Measurements from ENCODE around the gene CDH26.
A peak's percentile ranks its signal among the peaks of the same experiment; 100 is the strongest.
"Not testable (repeated sequence)": the region's sequence is repeated elsewhere in the genome, so short reads cannot be mapped to it uniquely, and the experiment has no call there.

CDH26 gene

GRCh38 chr20:59948828-59949720 lies 9.1 kb upstream of the CDH26 start:
- DNase-seq (ENCODE audit: extremely low read depth, low read depth) = no peak
- peak; percentile 61 for TF ChIP-seq CTCF (IDR thresholded peaks at IDR 0.05; ENCODE audit: low read depth, low read length)

GRCh38 chr20:59949911-59950310 lies 8.3 kb upstream of the CDH26 start:
- DNase-seq (ENCODE audit: extremely low read depth, low read depth) = no peak
- no peak for TF ChIP-seq CTCF (IDR thresholded peaks at IDR 0.05; ENCODE audit: low read depth, low read length)

GRCh38 chr20:59954718-59955117 lies 3.5 kb upstream of the CDH26 start:
- DNase-seq (ENCODE audit: extremely low read depth, low read depth) = no peak
- no peak for TF ChIP-seq CTCF (IDR thresholded peaks at IDR 0.05; ENCODE audit: low read depth, low read length)

GRCh38 chr20:59955131-59955796 lies 3.0 kb upstream of the CDH26 start:
- no peak for DNase-seq (ENCODE audit: extremely low read depth, low read depth)
- peak; percentile 24 for TF ChIP-seq CTCF (IDR thresholded peaks at IDR 0.05; ENCODE audit: low read depth, low read length)

- not testable (repeated sequence) for DNase-seq (ENCODE audit: extremely low read depth, low read depth)
These were observed 655 bp upstream of the CDH26 start for GRCh38 chr20:59957568-59957967.

- no peak for DNase-seq (ENCODE audit: extremely low read depth, low read depth)
- no peak for TF ChIP-seq CTCF (IDR thresholded peaks at IDR 0.05; ENCODE audit: low read depth, low read length)
These were observed 403 bp downstream of the CDH26 start for GRCh38 chr20:59958626-59959025.

- TF ChIP-seq CTCF (IDR thresholded peaks at IDR 0.05; ENCODE audit: low read depth, low read length) = no peak
- no peak for DNase-seq (ENCODE audit: extremely low read depth, low read depth)
These were observed 3.2 kb downstream of the CDH26 start for GRCh38 chr20:59961423-59961822.
